Lower lobe of right lung (tissue), 2 donors: ENCODE measurements around the gene ANO2. TPM values are rescaled to one million over a fixed set of nuclear protein-coding genes. Genes with fewer than 3 reads are reported as not detected.
A peak's percentile ranks its signal among the peaks of the same experiment; 100 is the strongest.

Experiments
- ATAC-seq, 2 donors: fragments of 200-7000 bp; cut with Tn5 transposase; one replicate each; pipeline ENCODE4 v1.9.1; 2020 to 2022; ENCODE audit warnings: mild to moderate bottlenecking in 2 of 2, moderate library complexity in 2 of 2
- DNase-seq: peaks from one replicate; pipeline ENCODE4 v3.0.0-alpha.2; 2020
- H3K27ac ChIP-seq: fragments of 200-600 bp; one replicate; pipeline ENCODE4 v1.8.0; 2022
- H3K27me3 ChIP-seq: fragments of 200-600 bp; one replicate; pipeline ENCODE4 v1.8.0; 2022; ENCODE audit warnings: low read depth
- H3K36me3 ChIP-seq: fragments of 200-600 bp; one replicate; pipeline ENCODE4 v1.8.0; 2022; ENCODE audit warnings: mild to moderate bottlenecking
- H3K4me1 ChIP-seq: fragments of 200-600 bp; one replicate; pipeline ENCODE4 v1.8.0; 2022
- H3K4me3 ChIP-seq: fragments of 200-600 bp; one replicate; pipeline ENCODE4 v1.8.0; 2022; ENCODE audit warnings: mild to moderate bottlenecking
- H3K9me3 ChIP-seq: fragments of 200-600 bp; one replicate; pipeline ENCODE4 v1.8.0; 2022
- CTCF ChIP-seq: fragments of 200-600 bp; IDR thresholded peaks from one replicate; pipeline ENCODE4 v1.8.0; 2022; ENCODE audit warnings: antibody characterized with exemption, mild to moderate bottlenecking
- intact Hi-C: fragments of 100-400 bp; cut with DNase I; formaldehyde crosslinking; loops from one replicate; pipeline ENCODE4 v1.11.0; 2022
- total RNA-seq: library from RNA; stranded (reverse); fragmentation: NEBNext Ultra II Directional; extraction: Animal tissue kit (Norgen Biotek cat#: 25700); gene quantifications from one replicate; pipeline ENCODE4 v1.2.1, GENCODE V29; 2021
- donor health status: DM: no; HTN: yes; CAD: no; lungs with severe emphysema.

ANO2 gene
- total RNA-seq, 1 donor from 2014 or later = 22.2 TPM

GRCh38 chr12:5941907-5942306, 3.2 kb downstream of the ANO2 start:
- ATAC-seq (no peak), DNase-seq (no peak)
- Histone ChIP-seq H3K27me3 (peaks cover 33% of the 10 kb centered on the region), H3K4me1 (no peaks in the 10 kb centered on the region), H3K36me3 (peaks cover 3% of the 10 kb centered on the region), H3K27ac (no peak overlapping the region), H3K4me3 (no peak overlapping the region), H3K9me3 (no peaks in the 10 kb centered on the region)
- no peak for TF ChIP-seq CTCF
- intact Hi-C loops = no loop called here

DNA sequence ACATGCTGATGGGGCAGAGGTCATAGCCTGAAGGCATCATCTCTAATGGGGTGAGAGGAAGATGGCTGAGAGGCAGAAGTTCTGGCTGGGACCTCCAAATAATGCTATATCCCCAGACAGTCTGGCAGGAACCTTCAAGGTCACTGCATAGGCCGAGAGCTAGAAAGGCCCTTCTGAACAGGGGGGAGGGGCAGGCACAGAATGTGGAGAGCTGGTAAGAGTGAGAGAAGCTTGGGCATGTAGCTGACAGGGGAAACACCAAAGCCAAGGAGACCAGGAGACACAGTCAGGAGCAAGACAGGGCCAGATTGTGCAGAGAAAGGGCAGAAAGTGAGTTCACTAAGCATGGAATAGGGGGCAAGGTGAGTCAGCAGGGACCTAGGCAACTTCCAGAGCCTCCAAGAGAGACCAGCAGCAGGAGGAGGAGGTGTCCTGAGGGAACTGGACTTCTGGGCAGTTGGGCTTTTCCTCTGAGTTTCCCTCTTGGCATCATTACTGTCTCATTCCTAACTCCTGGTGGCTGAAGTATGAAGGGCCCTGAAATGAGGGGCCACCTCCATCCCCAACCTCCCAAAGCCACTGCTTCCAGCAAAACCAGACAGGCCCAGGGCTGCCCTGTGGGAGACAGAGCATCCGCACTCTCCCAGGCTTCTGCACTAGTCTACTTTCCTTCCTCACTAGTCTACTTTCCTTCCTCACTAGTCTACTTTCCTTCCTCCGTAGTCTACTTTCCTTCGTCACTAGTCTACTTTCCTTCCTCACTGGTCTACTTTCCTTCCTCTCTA, 17.1 kb downstream of the ANO2 start:
- intact Hi-C loops = no loop called here
- DNase-seq = no peak
- no peak for TF ChIP-seq CTCF
- H3K36me3 ChIP-seq = no peaks in the 10 kb centered on the region
- H3K4me3 ChIP-seq = no peak overlapping the region
- H3K27ac ChIP-seq = no peak overlapping the region
- H3K9me3 ChIP-seq = no peaks in the 10 kb centered on the region
- ATAC-seq = no peak
- no peaks in the 10 kb centered on the region for H3K27me3 ChIP-seq
- no peaks in the 10 kb centered on the region for H3K4me1 ChIP-seq

GRCh38 chr12:5925646-5926045, 19.4 kb downstream of the ANO2 start:
- ATAC-seq (peak in 1 of 2 donors; percentile 9), DNase-seq (no peak)
- no peak for TF ChIP-seq CTCF
- H3K27me3 ChIP-seq = no peaks in the 10 kb centered on the region
- H3K27ac ChIP-seq = no peak overlapping the region
- intact Hi-C loops = no loop called here
- no peaks in the 10 kb centered on the region for H3K36me3 ChIP-seq
- H3K4me3 ChIP-seq = no peak overlapping the region
- H3K9me3 ChIP-seq = no peaks in the 10 kb centered on the region
- H3K4me1 ChIP-seq = no peaks in the 10 kb centered on the region

DNA sequence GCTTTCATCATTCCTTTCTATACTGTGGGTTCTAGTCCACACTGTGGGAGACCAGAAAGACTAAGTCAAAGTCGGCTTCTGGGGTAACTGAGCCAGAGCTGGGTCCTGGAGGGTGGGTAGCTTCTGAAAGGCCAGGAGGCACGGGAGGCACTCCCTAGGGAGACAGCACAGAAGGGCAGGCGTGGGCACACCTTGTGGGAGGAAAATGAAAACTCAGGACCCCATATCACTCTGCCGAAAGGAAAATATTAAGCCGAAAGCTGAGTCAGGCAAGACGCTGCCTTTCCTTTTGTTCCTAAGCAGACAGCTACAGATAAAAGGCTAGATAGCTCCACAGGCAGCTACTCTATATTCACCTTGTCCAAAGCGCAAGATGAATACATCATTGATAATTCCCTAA, 20.7 kb downstream of the ANO2 start:
- H3K27me3 ChIP-seq = no peaks in the 10 kb centered on the region
- H3K9me3 ChIP-seq = no peaks in the 10 kb centered on the region
- DNase-seq (no peak), ATAC-seq (no peak)
- H3K4me3 ChIP-seq = no peak overlapping the region
- TF ChIP-seq CTCF = no peak
- no peak overlapping the region for H3K27ac ChIP-seq
- intact Hi-C loops = no loop called here
- no peaks in the 10 kb centered on the region for H3K36me3 ChIP-seq
- H3K4me1 ChIP-seq = no peaks in the 10 kb centered on the region

- no peak for DNase-seq
These were observed 21.3 kb downstream of the ANO2 start for GRCh38 chr12:5923751-5924150.

More at GRCh38 chr12:5923751-5924150, 21.3 kb downstream of the ANO2 start:
- TF ChIP-seq CTCF = no peak
- no peaks in the 10 kb centered on the region for H3K9me3 ChIP-seq
- H3K27ac ChIP-seq = no peak overlapping the region
- ATAC-seq = no peak
- no peaks in the 10 kb centered on the region for H3K4me1 ChIP-seq
- no peaks in the 10 kb centered on the region for H3K36me3 ChIP-seq
- intact Hi-C loops = no loop called here
- no peak overlapping the region for H3K4me3 ChIP-seq
- H3K27me3 ChIP-seq = no peaks in the 10 kb centered on the region
